Suppressor macrophage (primary cell): Measurements from ENCODE around the gene TRA2A.
A peak's percentile ranks its signal among the peaks of the same experiment; 100 is the strongest.

Experiments used
- DNase-seq, 4 experiments: peaks; one replicate each; pipeline ENCODE4 v3.0.0-alpha.2; 2020 to 2022

TRA2A gene

GRCh38 chr7:23470330-23471105, 61.3 kb downstream of the TRA2A start, which contains the start of gene IGF2BP3:
TSS of gene IGF2BP3 (minus strand) at chr7:23470491. CDS start at chr7:23470110, 381 bp downstream.
- DNase-seq = peak; percentile 26 to 45 (median 34)

GRCh38 chr7:23469961-23470250, 61.9 kb downstream of the TRA2A start:
- peak in 1 of 4 experiments; percentile 10 for DNase-seq

- DNase-seq = peak in 3 of 4 experiments; percentile 14 to 44 (median 39)
Measured at GRCh38 chr7:23469150-23469960, 62.4 kb downstream of the TRA2A start.

GRCh38 chr7:23468526-23469149, 63.1 kb downstream of the TRA2A start:
- peak in 1 of 4 experiments; percentile 4 for DNase-seq

GRCh38 chr7:23467806-23468525, 63.8 kb downstream of the TRA2A start:
- DNase-seq = peak in 2 of 4 experiments; percentile 8 to 20

GRCh38 chr7:23467291-23467805, 64.4 kb downstream of the TRA2A start:
- no peak for DNase-seq

GRCh38 chr7:23462846-23463245, 68.9 kb downstream of the TRA2A start:
- DNase-seq = peak in 3 of 4 experiments; percentile 37 to 45 (median 39)

- no peak for DNase-seq
Measured at GRCh38 chr7:23458044-23458443, 73.7 kb downstream of the TRA2A start.

- DNase-seq = no peak
Measured at GRCh38 chr7:23456093-23456492, 75.7 kb downstream of the TRA2A start.

GRCh38 chr7:23454881-23455526, 76.8 kb downstream of the TRA2A start:
- DNase-seq = no peak
